HG03521 (cell line): ENCODE measurements around the gene RBBP7.

ENCODE experiments used
- ATAC-seq: cut with Tn5 transposase; IDR thresholded peaks from one replicate; pipeline ENCODE4 v1.9.1; 2021; ENCODE audit warnings: mild to moderate bottlenecking, moderate library complexity; ENCODE audit not compliant: unreplicated experiment

RBBP7 gene

GRCh38 chrX:16870095-16870861 is at the start of gene RBBP7:
Gene RBBP7, minus strand, starts transcription at chrX:16870362. Its CDS starts 309 bp downstream, at chrX:16870053.
- peak; percentile 82 for ATAC-seq

- ATAC-seq, result no peak
Observed at GRCh38 chrX:16918979-16919378, 48.8 kb upstream of the RBBP7 start.

DNA sequence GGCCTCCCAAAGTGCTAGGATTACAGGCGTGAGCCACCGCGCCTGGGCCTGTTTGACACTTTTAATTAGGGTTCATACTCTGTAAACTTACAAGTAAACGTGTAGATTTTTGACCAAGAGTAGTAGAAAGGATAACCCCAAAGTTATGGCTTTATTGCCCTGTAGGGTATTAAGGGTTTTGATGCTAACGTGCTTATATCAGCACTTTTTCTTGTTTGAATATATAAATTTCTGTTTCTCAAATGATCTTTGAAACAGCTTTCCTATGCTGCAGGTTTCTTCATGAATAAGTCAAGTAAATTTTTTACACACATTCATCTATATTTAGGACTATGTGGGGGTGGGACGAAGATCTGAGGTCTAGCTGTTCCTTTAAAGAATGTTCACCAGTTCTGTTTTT is 47.0 kb upstream of the RBBP7 start:
- ATAC-seq, result no peak

DNA sequence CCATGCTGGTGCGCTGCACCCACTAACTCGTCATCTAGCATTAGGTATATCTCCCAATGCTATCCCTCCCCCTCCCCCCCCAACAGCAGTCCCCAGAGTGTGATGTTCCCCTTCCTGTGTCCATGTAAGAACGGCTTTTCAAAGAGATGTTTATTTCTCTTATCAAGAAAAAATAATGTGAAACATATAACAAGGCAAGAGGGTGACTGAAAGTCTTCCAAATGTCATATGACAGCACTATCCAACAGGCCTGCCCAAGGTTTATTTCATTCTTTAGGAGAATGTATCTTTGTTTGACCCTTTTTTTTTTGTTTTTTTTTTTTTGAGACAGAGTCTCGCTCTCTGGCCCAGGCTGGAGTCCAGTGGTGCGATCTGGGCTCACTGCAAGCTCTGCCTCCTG is 46.4 kb upstream of the RBBP7 start:
- no peak for ATAC-seq

GRCh38 chrX:16914058-16914457 is 43.9 kb upstream of the RBBP7 start:
- no peak for ATAC-seq

GRCh38 chrX:16910376-16910775 is 40.2 kb upstream of the RBBP7 start:
- ATAC-seq, result no peak

DNA sequence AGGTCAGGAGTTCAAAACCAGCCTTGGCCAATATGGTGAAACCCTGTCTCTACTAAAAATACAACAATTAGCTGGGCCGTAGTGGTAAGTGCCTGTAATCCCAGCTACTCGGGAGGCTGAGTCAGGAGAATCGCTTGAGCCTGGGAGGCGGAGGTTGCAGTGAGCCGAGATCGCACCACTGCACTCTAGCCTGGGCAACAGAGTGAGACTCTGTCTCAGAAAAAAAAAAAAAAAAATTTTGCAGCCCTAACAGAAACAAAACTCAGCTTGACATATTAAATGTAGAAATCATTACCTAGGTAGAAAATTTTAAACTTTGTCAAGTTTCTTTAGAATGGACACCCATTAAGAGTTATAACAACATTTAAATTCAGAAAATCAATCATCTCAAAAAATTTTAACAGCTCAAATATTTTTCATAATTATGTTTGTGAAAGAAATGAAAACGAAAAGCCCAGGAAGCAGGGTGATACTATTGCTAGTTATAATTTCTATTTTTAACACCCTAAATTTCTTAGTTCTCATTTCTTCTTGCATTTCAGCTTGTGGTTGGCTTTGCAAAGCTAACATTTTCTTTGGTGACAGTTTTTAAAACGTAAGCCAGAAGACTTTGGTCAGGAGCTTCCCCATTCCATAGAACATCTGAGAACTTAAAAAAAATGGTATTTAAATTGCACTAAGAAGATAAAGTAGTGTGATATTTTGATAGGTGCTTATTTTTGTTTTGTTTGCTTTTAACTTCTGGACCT is 33.3 kb upstream of the RBBP7 start:
- peak; percentile 41 for ATAC-seq

DNA sequence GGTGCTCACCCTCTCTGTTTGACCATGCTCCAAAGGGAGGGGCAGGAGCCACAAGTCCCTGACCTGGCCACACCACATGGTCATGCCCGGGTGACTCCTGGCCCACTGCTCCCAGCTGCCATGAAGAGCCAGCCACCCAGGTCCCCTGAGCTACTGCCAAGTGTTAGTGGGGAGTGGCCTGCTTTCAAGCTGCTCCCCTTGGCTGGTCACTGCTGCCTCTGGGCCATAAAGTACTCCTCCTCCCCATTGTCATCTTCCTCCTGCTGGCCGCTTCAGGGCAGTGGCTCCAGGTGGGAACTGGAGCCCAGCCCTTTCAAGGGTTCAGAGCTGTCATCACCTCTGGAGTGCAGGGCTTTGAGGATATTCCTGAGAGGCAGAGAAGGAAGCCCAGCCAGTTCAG is 27.3 kb upstream of the RBBP7 start:
- ATAC-seq, result no peak

DNA sequence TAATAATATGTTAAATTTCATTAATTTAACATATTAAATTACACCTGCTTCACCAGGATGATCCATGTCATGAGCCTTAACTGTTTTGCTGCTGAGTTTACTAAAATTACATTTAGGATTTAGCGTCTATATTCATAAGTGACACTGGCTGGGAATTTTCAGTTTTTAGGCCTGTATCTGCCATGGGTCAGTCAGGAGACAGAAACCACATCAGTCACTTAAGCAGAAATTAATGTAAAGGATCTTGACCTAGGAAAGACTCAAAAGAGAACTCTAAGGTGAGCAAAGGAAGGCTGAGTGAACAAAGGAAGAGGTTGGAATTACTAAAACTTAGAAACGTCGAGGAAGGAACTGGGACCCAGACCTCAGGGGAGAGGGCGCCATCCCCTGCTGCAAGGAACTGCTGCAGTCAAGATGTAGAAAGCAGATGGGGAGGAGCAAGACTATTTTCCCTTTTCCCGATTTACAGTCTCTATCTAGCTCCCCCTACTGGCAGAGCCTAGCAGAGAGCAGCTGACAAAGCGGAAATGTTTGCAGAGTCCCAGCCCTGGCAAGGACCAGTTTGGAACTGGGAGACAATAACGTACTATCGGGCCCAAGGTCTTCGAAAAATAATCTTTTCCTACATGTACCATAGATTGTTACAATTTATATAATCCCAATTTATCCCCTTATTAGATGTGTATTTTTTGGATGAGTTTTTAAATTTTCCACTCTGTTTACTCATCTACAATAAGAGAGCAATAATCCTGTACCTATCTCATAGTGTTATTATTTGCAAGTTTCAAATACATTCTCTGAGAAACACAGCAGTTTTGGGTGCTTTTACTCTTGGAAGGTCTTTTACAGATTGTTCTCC is 22.6 kb upstream of the RBBP7 start:
- ATAC-seq, result no peak

GRCh38 chrX:16885628-16886027 is 15.5 kb upstream of the RBBP7 start:
- no peak for ATAC-seq

DNA sequence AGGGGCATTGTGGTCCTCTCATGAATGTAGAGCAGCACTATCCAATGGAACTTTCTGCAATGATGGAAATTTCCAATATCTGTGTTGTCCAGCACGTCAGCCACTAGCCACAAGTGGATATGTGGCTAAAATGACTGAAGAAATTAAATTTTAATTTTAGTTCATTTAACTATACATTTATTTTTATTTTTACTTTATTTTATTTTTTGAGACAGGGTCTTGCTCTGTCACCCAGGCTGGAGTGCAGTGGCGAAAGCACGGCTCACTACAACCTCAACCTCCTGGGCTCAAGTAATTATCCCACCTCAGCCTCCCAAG is 13.3 kb upstream of the RBBP7 start:
- no peak for ATAC-seq

DNA sequence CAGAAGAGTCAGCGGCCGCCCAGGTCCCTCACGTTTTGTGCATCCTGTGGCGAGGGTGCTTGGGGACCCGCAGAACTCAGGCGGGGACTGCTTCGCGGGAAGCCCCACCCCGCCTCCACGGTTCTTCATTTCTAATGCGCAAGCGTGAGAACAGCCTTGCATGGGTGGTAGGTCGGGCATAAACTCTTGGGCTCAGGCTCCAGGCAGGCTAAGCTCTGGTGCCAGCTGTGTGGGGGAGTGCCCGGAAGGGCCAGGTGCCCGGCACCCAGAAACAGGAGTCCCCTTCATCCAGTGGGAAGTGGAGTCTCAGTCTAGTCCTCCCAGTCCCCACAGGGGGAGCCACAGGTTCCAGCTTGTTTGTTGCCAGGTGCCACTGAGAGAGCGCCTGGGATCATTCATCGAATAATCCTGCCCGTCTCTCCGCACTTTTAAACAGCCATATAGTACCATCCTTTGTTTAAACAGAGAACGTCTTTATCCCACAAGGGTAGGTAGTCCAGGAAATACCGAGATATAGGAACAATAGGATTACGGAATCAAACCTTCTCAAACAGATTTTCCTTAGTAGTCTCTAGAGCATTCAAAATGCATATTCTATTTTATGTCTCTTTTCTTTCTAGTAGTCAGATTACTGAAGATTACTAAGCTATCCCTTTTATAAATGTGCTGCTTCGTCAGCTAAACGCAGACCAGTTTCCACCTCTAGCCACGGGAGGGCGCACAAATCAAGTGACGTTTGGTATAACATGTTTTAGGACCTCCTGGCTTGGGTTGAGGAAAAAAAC is 12.7 kb upstream of the RBBP7 start:
- ATAC-seq, result peak; percentile 60

- no peak for ATAC-seq
Observed at GRCh38 chrX:16882169-16882568, 12.0 kb upstream of the RBBP7 start.

- ATAC-seq, result no peak
Observed at GRCh38 chrX:16876696-16877095, 6.5 kb upstream of the RBBP7 start.

DNA sequence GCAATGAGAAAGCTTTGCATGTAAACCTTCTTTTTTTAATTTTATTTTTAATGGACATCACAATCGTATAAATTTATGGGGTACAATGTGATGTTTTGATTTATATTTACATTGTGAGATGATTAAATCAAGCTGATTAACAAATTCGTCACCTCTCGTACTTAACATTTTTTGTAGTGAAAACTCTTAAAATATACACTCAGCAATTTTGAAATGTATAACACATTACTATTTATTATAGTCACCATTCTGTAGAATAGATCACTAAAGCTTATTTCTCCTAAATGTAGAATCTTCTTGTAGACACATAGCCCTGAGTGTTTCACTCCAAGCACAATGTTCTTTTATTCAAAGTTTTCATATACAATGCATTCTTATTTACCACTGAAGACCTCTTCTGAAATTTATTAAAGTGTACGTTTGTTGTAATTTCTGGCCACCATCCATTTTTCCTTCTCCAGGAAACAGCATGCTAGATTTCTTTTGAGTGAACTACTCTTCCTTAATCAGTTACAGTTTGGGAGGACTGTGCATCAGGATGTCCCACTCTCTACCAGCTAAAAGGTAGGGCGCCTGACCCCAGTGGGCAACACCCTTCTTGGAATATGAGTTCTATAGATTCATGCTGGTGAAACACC is 4.4 kb upstream of the RBBP7 start:
- no peak for ATAC-seq

DNA sequence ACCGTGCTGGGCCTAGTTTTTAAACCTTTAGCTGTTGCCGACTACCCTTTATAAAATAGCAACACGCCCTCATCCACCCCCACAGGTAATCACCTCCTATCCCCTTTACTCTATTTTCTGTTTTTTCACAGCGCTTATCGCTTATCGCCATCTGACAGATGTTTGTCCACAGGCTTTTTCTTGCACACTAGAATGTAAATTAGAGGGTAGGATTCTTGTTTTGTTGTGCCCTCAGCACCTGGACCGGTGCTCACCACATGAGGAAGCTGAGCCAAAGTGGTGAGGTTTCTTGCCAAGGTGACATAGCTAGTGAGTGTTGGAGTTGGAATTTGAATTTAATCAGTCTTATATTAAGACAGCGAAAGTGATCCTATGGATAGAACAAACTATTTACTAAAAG is 2.9 kb upstream of the RBBP7 start:
- no peak for ATAC-seq

DNA sequence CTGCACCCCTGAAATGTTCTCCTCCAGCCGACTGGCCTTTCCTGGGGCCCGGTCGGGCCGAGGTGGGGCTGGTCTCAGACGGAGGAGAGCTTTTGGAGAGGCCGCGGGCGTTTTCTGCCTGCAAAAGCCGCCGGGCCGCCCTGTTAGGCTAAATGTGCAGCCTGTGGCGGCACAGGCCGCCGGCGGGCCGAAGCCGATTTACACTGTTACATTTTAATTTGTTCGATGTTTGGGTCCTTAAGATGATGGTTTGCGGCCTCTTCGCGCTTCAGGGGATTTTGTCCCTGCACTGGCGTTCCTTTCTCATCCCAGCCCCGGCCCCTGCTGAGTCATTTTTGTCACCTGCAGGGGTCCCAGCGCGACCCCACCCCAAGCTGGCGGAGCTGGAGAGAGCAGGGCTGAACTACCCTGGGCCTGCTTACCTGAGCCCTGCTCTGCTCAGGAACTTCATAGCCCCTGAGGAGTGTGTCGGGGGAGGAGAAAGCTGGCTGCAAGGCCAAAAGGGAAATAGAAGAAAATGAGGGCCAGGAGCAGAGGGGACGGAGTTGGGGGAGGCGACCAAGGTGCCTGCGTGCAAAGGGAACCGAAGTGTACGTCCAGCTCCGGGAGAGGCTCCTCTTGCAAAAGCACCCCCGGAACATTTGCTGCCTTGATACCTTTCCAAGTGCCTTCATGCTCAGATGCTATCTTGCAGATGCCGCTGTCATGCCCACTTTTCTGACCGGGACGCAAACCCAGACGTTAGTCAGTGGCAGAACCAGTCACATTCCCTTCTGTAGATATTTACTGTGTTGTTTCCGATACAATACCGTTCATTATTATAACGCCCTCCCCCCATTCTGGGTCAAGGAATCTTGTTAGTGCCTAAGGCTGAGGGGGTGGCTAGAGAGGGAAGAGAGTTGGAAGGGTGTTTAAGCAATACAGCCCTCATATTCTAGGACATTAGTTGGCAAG is 977 bp upstream of the RBBP7 start:
- ATAC-seq, result peak; percentile 4

GRCh38 chrX:16869393-16870094 is 618 bp downstream of the RBBP7 start:
- ATAC-seq, result peak; percentile 48

GRCh38 chrX:16868920-16869319 is 1.2 kb downstream of the RBBP7 start:
- ATAC-seq, result no peak
